Endothelial cell of umbilical vein (primary cell): Measurements from ENCODE around the gene ARID1B.

Experiments
- EZH2 ChIP-seq: IDR thresholded peaks from 2 replicates; pipeline ENCODE4 v1.6.1; 2012; ENCODE audit warnings: borderline replicate concordance, low read depth, mild to moderate bottlenecking, moderate library complexity, low read length, inconsistent platforms; ENCODE audit not compliant: severe bottlenecking
- JUN ChIP-seq: IDR thresholded peaks from 2 replicates; pipeline ENCODE4 v1.6.1; 2011; ENCODE audit warnings: borderline replicate concordance, low read depth; ENCODE audit not compliant: insufficient read length, insufficient read depth
- POLR2A ChIP-seq: IDR thresholded peaks from 2 replicates; pipeline ENCODE4 v1.6.1; 2012; ENCODE audit warnings: low read depth, mild to moderate bottlenecking, control low read depth, low read length
- TF ChIP-seq, protein P1 (sequence below), 2 donors: IDR thresholded peaks; 1 replicate in 1 of 2; 2 replicates in 1 of 2; pipeline ENCODE4 v1.5.1; 2011; ENCODE audit warnings: low read length in 2 of 2, mild to moderate bottlenecking in 2 of 2, moderate library complexity in 2 of 2, control low read depth in 1 of 2, inconsistent platforms in 1 of 2, low read depth in 1 of 2; ENCODE audit not compliant: insufficient read depth in 1 of 2; ENCODE audit errors: extremely low read depth in 1 of 2
- TF ChIP-seq, protein P2 (sequence below): IDR thresholded peaks from 2 replicates; pipeline ENCODE4 v1.6.1; 2011; ENCODE audit not compliant: insufficient read depth, insufficient read length

DNA sequence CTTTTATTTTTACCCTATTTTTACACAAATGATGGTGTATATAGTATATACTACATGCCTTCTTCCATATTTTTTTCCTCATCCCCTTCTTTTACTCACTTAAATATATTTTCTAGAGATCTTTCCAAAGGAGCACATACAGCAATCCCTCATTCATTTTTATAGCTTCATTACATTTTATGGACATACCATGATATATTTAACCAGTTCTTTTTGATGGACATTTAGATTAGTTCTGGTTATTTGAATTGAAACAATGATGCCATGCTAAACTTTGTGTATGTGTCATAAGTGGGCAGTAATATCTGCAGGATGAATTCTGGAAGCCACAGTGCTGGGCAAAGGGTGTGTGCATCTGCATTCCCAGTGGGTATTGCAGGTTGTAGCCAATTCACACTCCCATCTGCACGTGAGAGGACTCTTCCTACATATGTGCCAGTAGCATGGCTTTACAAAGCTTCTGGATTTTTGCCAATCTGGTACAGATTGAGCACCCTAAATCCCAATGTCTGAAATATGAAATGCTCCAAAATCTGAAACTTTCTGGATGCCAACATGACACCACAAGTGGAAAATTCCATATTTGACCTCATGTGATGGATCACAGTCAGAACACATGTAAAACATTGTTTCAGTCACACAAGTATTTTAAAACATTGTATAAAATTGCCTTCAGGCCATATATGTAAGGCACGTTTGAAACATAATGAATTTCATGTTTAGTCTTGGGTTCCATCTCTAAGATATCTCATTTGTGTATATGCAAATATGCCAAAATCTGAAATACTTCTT is 127.2 kb downstream of the ARID1B start:
- TF ChIP-seq EZH2 (no peak), JUN (no peak), POLR2A (no peak)
- TF ChIP-seq, protein P1, sequence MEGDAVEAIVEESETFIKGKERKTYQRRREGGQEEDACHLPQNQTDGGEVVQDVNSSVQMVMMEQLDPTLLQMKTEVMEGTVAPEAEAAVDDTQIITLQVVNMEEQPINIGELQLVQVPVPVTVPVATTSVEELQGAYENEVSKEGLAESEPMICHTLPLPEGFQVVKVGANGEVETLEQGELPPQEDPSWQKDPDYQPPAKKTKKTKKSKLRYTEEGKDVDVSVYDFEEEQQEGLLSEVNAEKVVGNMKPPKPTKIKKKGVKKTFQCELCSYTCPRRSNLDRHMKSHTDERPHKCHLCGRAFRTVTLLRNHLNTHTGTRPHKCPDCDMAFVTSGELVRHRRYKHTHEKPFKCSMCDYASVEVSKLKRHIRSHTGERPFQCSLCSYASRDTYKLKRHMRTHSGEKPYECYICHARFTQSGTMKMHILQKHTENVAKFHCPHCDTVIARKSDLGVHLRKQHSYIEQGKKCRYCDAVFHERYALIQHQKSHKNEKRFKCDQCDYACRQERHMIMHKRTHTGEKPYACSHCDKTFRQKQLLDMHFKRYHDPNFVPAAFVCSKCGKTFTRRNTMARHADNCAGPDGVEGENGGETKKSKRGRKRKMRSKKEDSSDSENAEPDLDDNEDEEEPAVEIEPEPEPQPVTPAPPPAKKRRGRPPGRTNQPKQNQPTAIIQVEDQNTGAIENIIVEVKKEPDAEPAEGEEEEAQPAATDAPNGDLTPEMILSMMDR (IDR thresholded peaks at IDR 0.05; ENCODE audit: extremely low read depth in 1 of 2, insufficient read depth in 1 of 2, low read depth in 1 of 2, low read length in 2 of 2) = no peak
- TF ChIP-seq, protein P2, sequence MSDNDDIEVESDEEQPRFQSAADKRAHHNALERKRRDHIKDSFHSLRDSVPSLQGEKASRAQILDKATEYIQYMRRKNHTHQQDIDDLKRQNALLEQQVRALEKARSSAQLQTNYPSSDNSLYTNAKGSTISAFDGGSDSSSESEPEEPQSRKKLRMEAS = no peak
